IPS DF 6.9 (cell line): ENCODE measurements around the gene C1QTNF7.

Source experiments
- DNase-seq: peaks from one replicate; pipeline ENCODE4 v3.0.0-alpha.2; 2013; ENCODE audit warnings: low read depth, low spot score
- H3K27ac ChIP-seq: one replicate; pipeline ENCODE4 v1.5.1; 2013; ENCODE audit warnings: low read length, control low read depth
- H3K27me3 ChIP-seq: 2 replicates; pipeline ENCODE4 v1.6.1; 2013; ENCODE audit warnings: mild to moderate bottlenecking, low read length; ENCODE audit not compliant: control insufficient read depth, insufficient read depth
- H3K36me3 ChIP-seq: 2 replicates; pipeline ENCODE4 v1.6.1; 2013; ENCODE audit warnings: low read length; ENCODE audit not compliant: control insufficient read depth, insufficient read depth
- H3K4me1 ChIP-seq: 2 replicates; pipeline ENCODE4 v1.6.1; 2013; ENCODE audit warnings: low read length; ENCODE audit not compliant: control insufficient read depth, insufficient read depth
- H3K4me3 ChIP-seq: 2 replicates; pipeline ENCODE4 v1.5.1; 2013; ENCODE audit warnings: mild to moderate bottlenecking, low read length
- H3K9me3 ChIP-seq: 2 replicates; pipeline ENCODE4 v1.6.1; 2013; ENCODE audit warnings: low read length, inconsistent platforms; ENCODE audit not compliant: control insufficient read depth, insufficient read depth
- WGBS: extraction: QIAGEN DNeasy Blood & Tissue Kit; methylation state at CpG from one replicate; pipeline ENCODE4 v1.1.7; 2013; ENCODE audit warnings: mixed read lengths, missing lambda C conversion rate; ENCODE audit not compliant: insufficient read length, insufficient coverage; 5-methylcytosine and 5-hydroxymethylcytosine counted together

C1QTNF7 gene, protein sequence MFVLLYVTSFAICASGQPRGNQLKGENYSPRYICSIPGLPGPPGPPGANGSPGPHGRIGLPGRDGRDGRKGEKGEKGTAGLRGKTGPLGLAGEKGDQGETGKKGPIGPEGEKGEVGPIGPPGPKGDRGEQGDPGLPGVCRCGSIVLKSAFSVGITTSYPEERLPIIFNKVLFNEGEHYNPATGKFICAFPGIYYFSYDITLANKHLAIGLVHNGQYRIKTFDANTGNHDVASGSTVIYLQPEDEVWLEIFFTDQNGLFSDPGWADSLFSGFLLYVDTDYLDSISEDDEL

GRCh38 chr4:15427701-15428100 lies at the start of gene C1QTNF7:
C1QTNF7 (plus strand) TSS chr4:15428033; CDS start chr4:15435744, 7,711 bp downstream.
- Histone ChIP-seq H3K27ac (no peak within 1 kb of the TSS), H3K36me3 (no peaks in the 10 kb centered on the region), H3K4me3 (no peak within 1 kb of the TSS), H3K27me3 (no peaks in the 10 kb centered on the region), H3K4me1 (no peaks in the 10 kb centered on the region), H3K9me3 (no peaks in the 10 kb centered on the region)
- no peak for DNase-seq
- WGBS, result no CpG with 5 or more reads among the region's 3 CpGs

- H3K4me3 ChIP-seq, result no peak overlapping the region
- no peak for DNase-seq
- no peaks in the 10 kb centered on the region for H3K9me3 ChIP-seq
- H3K27ac ChIP-seq, result no peak overlapping the region
- H3K27me3 ChIP-seq, result no peaks in the 10 kb centered on the region
- no peaks in the 10 kb centered on the region for H3K36me3 ChIP-seq
- WGBS, result no CpG with 5 or more reads among the region's 1 CpG
- H3K4me1 ChIP-seq, result no peaks in the 10 kb centered on the region
These were observed 49.8 kb upstream of the C1QTNF7 start for GRCh38 chr4:15378062-15378461.

DNA sequence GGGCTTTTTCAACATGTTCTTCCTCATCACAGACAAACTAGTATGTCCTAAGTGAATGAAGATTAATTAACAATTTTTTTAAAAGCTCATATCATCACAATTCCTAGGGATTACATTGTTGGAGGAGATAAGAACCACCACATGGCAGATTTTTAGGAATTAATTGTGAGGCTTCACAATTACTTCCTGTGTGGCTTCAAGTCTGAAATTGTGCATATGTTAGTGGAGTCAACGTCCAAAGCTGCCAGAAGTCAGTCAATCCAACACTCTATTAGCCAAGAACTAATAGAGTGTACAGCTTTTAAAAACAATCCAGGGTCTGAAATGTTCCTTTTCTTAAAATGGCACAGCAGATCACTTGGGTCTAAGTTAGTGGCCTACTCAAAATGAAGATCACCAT lies 49.3 kb upstream of the C1QTNF7 start:
- no CpG with 5 or more reads among the region's 1 CpG for WGBS
- Histone ChIP-seq H3K4me1 (no peaks in the 10 kb centered on the region), H3K27ac (no peak overlapping the region)

DNA sequence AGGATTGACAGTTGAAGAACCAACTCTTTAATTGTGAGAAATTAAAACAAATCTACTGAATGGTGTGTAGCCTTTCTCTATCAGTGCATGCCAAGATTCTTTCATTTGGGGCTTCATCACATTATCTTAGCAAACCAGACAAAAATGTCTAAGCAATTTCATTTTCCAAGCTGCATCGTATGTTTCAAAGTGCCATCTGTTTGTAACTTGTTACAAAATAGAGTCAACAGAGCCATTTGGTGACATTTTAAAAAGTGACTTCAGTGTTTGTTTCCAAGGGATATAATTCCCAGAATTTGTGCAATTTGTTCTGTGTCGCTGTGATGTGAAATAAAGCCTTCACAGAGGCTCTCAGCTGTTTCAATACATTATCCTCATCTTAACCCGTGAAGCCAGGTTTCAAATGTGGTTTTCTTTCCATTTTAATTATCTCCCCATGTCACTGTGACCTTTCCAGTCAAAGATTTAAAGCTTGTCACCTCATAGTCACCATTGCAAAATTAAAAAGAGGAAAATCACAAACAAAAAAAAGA lies 46.0 kb upstream of the C1QTNF7 start:
- WGBS, result no CpG with 5 or more reads among the region's 3 CpGs
- Histone ChIP-seq H3K36me3 (no peaks in the 10 kb centered on the region), H3K27me3 (no peaks in the 10 kb centered on the region), H3K27ac (no peak overlapping the region), H3K4me1 (no peaks in the 10 kb centered on the region), H3K9me3 (no peaks in the 10 kb centered on the region), H3K4me3 (no peak overlapping the region)
- DNase-seq, result no peak

More for the DNA sequence above, 49.3 kb upstream of the C1QTNF7 start:
- no peak for DNase-seq
- H3K27me3 ChIP-seq, result no peaks in the 10 kb centered on the region
- no peak overlapping the region for H3K4me3 ChIP-seq
- no peaks in the 10 kb centered on the region for H3K36me3 ChIP-seq
- no peaks in the 10 kb centered on the region for H3K9me3 ChIP-seq

GRCh38 chr4:15382669-15383273 lies 45.1 kb upstream of the C1QTNF7 start:
- Histone ChIP-seq H3K36me3 (no peaks in the 10 kb centered on the region), H3K4me3 (no peak overlapping the region), H3K4me1 (no peaks in the 10 kb centered on the region), H3K27ac (no peak overlapping the region), H3K27me3 (no peaks in the 10 kb centered on the region), H3K9me3 (no peaks in the 10 kb centered on the region)
- no peak for DNase-seq
- WGBS, result no CpG with 5 or more reads among the region's 5 CpGs

- Histone ChIP-seq H3K4me3 (no peak overlapping the region), H3K4me1 (no peaks in the 10 kb centered on the region), H3K27me3 (no peaks in the 10 kb centered on the region), H3K27ac (no peak overlapping the region), H3K36me3 (no peaks in the 10 kb centered on the region), H3K9me3 (no peaks in the 10 kb centered on the region; the same call in 1 of the 2 replicates)
- no peak for DNase-seq
- WGBS, result no CpG with 5 or more reads among the region's 6 CpGs
These were observed 42.3 kb upstream of the C1QTNF7 start for GRCh38 chr4:15385515-15385914.

DNA sequence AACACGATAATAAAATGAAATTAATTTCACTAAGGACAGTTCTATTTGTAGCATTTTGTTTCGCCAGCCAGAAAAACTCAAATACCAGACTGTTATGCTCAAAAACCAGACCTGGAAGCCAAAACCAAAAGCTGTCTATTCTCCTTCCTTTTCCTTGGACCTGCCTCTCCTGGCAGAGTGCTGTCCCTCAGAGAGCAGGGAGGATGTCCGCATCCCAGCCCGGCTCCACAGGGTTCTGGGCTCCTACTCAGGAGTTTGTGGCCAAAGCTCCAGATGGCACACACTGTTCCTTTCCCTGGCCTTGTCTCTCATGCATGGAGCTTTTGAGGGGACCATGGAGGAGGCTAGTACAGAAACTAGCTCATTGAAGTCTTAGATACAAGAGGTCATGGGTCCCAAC lies 41.9 kb upstream of the C1QTNF7 start:
- Histone ChIP-seq H3K9me3 (no peaks in the 10 kb centered on the region; the same call in 1 of the 2 replicates), H3K4me3 (no peak overlapping the region), H3K27ac (no peak overlapping the region), H3K4me1 (no peaks in the 10 kb centered on the region), H3K27me3 (no peaks in the 10 kb centered on the region), H3K36me3 (no peaks in the 10 kb centered on the region)
- no peak for DNase-seq
- WGBS, result no CpG with 5 or more reads among the region's 4 CpGs

- DNase-seq, result no peak
- no peak overlapping the region for H3K4me3 ChIP-seq
- H3K9me3 ChIP-seq, result no peaks in the 10 kb centered on the region; the same call in 1 of the 2 replicates
- no CpG with 5 or more reads among the region's 3 CpGs for WGBS
- no peaks in the 10 kb centered on the region for H3K36me3 ChIP-seq
- H3K27ac ChIP-seq, result no peak overlapping the region
- H3K4me1 ChIP-seq, result no peaks in the 10 kb centered on the region
- no peaks in the 10 kb centered on the region for H3K27me3 ChIP-seq
These were observed 37.3 kb upstream of the C1QTNF7 start for GRCh38 chr4:15390494-15390893.

GRCh38 chr4:15392053-15392805 lies 35.6 kb upstream of the C1QTNF7 start:
- H3K9me3 ChIP-seq, result no peaks in the 10 kb centered on the region; the same call in 1 of the 2 replicates
- no peaks in the 10 kb centered on the region for H3K27me3 ChIP-seq
- H3K4me3 ChIP-seq, result no peak overlapping the region
- H3K4me1 ChIP-seq, result no peaks in the 10 kb centered on the region
- no peaks in the 10 kb centered on the region for H3K36me3 ChIP-seq
- DNase-seq, result no peak
- no CpG with 5 or more reads among the region's 8 CpGs for WGBS
- H3K27ac ChIP-seq, result no peak overlapping the region

- no peak for DNase-seq
- no peaks in the 10 kb centered on the region for H3K4me1 ChIP-seq
- H3K9me3 ChIP-seq, result no peaks in the 10 kb centered on the region
- WGBS, result no CpG with 5 or more reads among the region's 4 CpGs
- no peaks in the 10 kb centered on the region for H3K36me3 ChIP-seq
- no peak overlapping the region for H3K27ac ChIP-seq
- no peaks in the 10 kb centered on the region for H3K27me3 ChIP-seq
- H3K4me3 ChIP-seq, result no peak overlapping the region
These were observed 32.5 kb upstream of the C1QTNF7 start for GRCh38 chr4:15395311-15395710.
